A549 (cell line): Measurements from ENCODE around the gene TMEM219.

Experiments
- EP300 ChIP-seq, 2 experiments: fragments of >200 bp; sonication (Bioruptor Twin); formaldehyde crosslinking; IDR thresholded peaks; 2 replicates in 1 of 2; 3 replicates in 1 of 2; pipeline ENCODE4 v1.6.1; 2016 to 2017
- POLR2A ChIP-seq: IDR thresholded peaks from 2 replicates; pipeline ENCODE4 v1.6.1; 2012; ENCODE audit warnings: mild to moderate bottlenecking, low read length
- TF ChIP-seq, protein P1 (sequence below): fragments of >200 bp; sonication (Bioruptor Twin); formaldehyde crosslinking; IDR thresholded peaks from 3 replicates; pipeline ENCODE4 v1.5.1; 2016
- TF ChIP-seq, protein P2 (sequence below): IDR thresholded peaks from 2 replicates; pipeline ENCODE4 v1.6.1; 2012

DNA sequence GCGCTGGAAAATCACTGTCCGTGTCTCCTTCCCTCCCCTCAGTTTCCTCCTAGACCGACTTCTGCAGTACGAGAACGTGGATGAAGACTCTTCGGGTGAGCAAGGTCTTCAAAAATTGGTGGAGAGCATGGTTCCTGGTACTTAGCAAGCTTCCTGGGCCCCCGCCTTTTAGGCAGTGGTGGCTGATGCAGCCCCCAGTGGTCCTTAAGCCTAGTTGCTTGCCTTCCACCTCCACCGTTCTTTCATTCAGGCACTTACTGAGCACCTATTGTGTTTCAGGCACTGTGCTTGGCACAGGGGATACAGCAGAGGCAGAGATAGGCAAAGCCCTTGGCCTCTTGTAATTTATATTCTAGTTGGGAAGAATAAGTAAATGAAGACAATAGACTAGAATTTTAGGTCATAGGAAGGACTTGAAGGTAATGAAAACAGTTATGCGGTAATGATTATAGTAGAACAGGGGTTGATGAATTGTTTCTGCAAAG is 34.9 kb downstream of the TMEM219 start:
- TF ChIP-seq, protein P1, sequence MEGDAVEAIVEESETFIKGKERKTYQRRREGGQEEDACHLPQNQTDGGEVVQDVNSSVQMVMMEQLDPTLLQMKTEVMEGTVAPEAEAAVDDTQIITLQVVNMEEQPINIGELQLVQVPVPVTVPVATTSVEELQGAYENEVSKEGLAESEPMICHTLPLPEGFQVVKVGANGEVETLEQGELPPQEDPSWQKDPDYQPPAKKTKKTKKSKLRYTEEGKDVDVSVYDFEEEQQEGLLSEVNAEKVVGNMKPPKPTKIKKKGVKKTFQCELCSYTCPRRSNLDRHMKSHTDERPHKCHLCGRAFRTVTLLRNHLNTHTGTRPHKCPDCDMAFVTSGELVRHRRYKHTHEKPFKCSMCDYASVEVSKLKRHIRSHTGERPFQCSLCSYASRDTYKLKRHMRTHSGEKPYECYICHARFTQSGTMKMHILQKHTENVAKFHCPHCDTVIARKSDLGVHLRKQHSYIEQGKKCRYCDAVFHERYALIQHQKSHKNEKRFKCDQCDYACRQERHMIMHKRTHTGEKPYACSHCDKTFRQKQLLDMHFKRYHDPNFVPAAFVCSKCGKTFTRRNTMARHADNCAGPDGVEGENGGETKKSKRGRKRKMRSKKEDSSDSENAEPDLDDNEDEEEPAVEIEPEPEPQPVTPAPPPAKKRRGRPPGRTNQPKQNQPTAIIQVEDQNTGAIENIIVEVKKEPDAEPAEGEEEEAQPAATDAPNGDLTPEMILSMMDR: no peak
- TF ChIP-seq, protein P2, sequence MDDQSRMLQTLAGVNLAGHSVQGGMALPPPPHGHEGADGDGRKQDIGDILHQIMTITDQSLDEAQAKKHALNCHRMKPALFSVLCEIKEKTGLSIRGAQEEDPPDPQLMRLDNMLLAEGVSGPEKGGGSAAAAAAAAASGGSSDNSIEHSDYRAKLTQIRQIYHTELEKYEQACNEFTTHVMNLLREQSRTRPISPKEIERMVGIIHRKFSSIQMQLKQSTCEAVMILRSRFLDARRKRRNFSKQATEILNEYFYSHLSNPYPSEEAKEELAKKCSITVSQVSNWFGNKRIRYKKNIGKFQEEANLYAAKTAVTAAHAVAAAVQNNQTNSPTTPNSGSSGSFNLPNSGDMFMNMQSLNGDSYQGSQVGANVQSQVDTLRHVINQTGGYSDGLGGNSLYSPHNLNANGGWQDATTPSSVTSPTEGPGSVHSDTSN: no peak
- no peak for TF ChIP-seq EP300 (IDR thresholded peaks at IDR 0.05)
- no peak for TF ChIP-seq POLR2A
